ENCODE measurements around the gene DGKI.

DNA sequence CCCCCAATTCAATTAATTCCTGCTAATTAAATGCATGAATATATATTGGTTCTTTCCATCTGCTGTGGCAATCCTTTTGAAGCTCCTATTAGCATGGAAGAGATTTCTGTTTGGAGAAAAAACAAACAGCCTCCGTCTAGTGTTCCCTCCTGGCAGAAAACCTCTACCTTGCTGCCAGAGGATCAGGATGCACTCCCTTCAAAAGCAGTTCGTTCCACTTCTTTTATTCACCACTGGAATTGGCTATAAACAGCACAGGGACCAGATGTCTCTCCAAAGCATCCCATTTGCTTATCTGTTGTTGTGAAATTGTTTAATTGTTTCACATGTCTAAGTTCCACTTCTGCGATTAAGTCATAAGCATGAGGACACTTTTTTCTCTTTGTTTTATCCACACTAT, 425.4 kb downstream of the DGKI start:
- TF ChIP-seq, protein P1, sequence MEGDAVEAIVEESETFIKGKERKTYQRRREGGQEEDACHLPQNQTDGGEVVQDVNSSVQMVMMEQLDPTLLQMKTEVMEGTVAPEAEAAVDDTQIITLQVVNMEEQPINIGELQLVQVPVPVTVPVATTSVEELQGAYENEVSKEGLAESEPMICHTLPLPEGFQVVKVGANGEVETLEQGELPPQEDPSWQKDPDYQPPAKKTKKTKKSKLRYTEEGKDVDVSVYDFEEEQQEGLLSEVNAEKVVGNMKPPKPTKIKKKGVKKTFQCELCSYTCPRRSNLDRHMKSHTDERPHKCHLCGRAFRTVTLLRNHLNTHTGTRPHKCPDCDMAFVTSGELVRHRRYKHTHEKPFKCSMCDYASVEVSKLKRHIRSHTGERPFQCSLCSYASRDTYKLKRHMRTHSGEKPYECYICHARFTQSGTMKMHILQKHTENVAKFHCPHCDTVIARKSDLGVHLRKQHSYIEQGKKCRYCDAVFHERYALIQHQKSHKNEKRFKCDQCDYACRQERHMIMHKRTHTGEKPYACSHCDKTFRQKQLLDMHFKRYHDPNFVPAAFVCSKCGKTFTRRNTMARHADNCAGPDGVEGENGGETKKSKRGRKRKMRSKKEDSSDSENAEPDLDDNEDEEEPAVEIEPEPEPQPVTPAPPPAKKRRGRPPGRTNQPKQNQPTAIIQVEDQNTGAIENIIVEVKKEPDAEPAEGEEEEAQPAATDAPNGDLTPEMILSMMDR (IDR thresholded peaks at IDR 0.05; ENCODE audit: low read depth, low read length, poor library complexity, severe bottlenecking), result no peak
- TF ChIP-seq EZH2phosphoT487 (IDR thresholded peaks at IDR 0.05; ENCODE audit: borderline replicate concordance, low read length), result no peak
